ENCODE results near the gene EML6. TPM values are rescaled to one million over a fixed set of nuclear protein-coding genes. Genes with fewer than 3 reads are reported as not detected.
A peak's percentile ranks its signal among the peaks of the same experiment; 100 is the strongest.

The EML6 gene
- total RNA-seq, 2 experiments from 2014 or later = 0.78 to 1.3 TPM

DNA sequence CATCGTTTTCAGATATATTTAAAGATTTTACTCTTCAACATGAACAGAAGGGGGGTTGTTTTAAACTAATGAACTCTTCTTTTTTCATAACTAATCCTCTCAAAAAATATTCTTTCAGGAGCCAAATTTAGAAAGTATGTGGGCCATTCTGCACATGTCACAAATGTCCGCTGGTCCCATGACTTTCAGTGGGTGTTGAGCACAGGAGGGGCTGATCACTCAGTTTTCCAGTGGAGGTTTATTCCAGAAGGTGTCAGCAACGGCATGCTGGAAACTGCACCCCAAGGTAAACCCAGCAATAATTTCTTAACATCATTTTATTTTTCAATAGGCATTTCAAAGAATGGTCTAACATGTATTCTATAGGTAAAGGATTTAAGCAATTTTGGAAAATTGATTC is 136.0 kb downstream of the EML6 start:
- ChIA-PET CTCF (interaction anchor here (1.3 kb wide), 1 partner anchor 17 kb away, joined by 3 read pairs; no protein-coding TSS in a partner anchor), POLR2A (no interaction called here)
- no peak overlapping the region for H3K27ac Mint-ChIP-seq
- no peaks in the 10 kb centered on the region for H3K36me3 Mint-ChIP-seq (ENCODE audit: low read depth)
- peaks cover 5% of the 10 kb centered on the region for H3K27me3 Mint-ChIP-seq (ENCODE audit: low read depth)
- H3K4me1 Mint-ChIP-seq (ENCODE audit: low read depth) = no peaks in the 10 kb centered on the region
- no peak for ATAC-seq
- H3K9me3 Mint-ChIP-seq (ENCODE audit: insufficient read depth) = no peaks in the 10 kb centered on the region
- no peak for DNase-seq
- H3K4me3 Mint-ChIP-seq = no peak overlapping the region

DNA sequence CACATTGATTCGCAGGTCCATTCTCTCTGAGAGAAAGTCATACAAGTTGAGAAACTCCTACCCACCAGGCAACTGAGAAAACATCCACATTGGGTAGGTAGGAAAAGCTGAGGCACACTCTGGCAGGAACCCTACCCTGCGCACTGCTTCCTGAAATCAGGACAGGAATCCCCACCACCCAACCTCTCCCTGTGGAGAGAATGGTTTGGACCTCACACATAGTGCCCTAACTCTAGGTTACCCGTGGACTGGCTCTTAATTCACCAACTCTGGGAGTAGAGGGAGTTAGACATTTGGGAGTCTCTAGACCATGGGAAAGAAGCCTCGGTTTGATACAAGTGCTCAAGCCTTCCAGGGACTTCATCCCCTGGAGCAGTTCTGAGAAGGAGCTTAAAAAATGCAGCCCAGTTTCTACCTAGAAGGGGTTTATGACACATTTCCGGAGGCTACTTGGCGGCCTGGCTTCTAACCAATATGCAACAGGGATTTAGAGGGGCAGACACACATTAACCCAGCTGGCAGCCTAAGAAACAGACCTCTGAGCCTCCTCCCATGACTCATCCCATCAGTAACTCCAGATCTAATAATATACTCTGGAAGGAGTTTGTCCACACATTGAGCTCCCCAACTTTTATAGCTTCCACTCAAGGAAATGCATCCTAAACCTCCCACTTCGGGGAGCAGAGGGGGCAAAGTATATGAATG is 136.7 kb downstream of the EML6 start:
- H3K36me3 Mint-ChIP-seq (ENCODE audit: low read depth) = no peaks in the 10 kb centered on the region
- ATAC-seq (no peak), DNase-seq (no peak)
- ChIA-PET POLR2A (interaction anchor here (0.9 kb wide), 1 partner anchor 16 kb away, joined by 3 read pairs; no protein-coding TSS in a partner anchor), CTCF (interaction anchor here (1.3 kb wide), 1 partner anchor 17 kb away, joined by 3 read pairs; no protein-coding TSS in a partner anchor)
- no peak overlapping the region for H3K4me3 Mint-ChIP-seq
- H3K4me1 Mint-ChIP-seq (ENCODE audit: low read depth) = no peaks in the 10 kb centered on the region
- peaks cover 5% of the 10 kb centered on the region for H3K27me3 Mint-ChIP-seq (ENCODE audit: low read depth)
- no peaks in the 10 kb centered on the region for H3K9me3 Mint-ChIP-seq (ENCODE audit: insufficient read depth)
- H3K27ac Mint-ChIP-seq = no peak overlapping the region

DNA sequence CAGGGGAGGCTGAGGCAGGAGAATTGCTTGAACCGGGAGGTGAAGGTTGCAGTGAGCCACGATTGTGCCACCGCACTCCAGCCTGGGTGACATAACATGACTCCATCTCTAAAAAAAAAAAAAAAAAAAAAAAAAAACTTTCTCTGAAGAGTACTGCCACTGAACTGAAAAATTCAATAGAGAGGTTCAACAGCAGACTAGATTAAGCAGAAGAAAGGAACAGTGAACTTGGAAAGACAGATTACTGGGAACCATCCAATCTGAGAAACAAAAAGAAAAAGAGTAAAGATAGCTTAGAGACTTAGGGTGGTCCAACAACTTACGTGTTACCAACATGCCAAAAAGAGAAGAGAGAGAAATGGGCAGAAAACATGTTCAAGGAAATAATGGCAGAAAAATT is 138.8 kb downstream of the EML6 start:
- peaks cover 6% of the 10 kb centered on the region for H3K4me1 Mint-ChIP-seq (ENCODE audit: low read depth)
- ATAC-seq (no peak), DNase-seq (no peak)
- no peak overlapping the region for H3K27ac Mint-ChIP-seq
- no peak overlapping the region for H3K4me3 Mint-ChIP-seq
- no peaks in the 10 kb centered on the region for H3K27me3 Mint-ChIP-seq (ENCODE audit: low read depth)
- ChIA-PET CTCF (no interaction called here), POLR2A (no interaction called here)
- no peaks in the 10 kb centered on the region for H3K36me3 Mint-ChIP-seq (ENCODE audit: low read depth)
- no peaks in the 10 kb centered on the region for H3K9me3 Mint-ChIP-seq (ENCODE audit: insufficient read depth)

DNA sequence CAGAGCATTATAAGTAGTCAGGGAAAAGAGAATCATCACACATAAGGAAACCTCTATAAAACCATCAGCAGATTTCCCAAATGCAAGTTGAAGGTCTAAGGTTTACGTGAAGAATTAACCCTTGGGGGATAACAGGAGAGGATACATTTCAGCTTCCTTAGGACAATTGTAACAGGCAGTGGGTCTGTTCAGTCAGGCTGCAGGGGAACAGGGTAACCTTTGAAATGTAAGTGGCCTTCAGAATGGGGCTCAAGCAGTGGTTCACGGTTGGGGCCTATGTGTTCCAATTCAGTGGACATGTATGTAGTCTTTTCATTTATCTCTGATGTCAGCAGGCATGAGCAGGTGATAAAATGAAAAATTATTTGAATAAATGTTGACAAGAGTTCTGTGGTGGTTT is 139.3 kb downstream of the EML6 start:
- ATAC-seq (no peak), DNase-seq (no peak)
- Mint-ChIP-seq H3K9me3 (ENCODE audit: insufficient read depth) (no peaks in the 10 kb centered on the region), H3K27ac (no peak overlapping the region), H3K27me3 (ENCODE audit: low read depth) (no peaks in the 10 kb centered on the region), H3K4me3 (no peak overlapping the region), H3K4me1 (ENCODE audit: low read depth) (peaks cover 12% of the 10 kb centered on the region), H3K36me3 (ENCODE audit: low read depth) (no peaks in the 10 kb centered on the region)
- ChIA-PET CTCF (no interaction called here), POLR2A (no interaction called here)

DNA sequence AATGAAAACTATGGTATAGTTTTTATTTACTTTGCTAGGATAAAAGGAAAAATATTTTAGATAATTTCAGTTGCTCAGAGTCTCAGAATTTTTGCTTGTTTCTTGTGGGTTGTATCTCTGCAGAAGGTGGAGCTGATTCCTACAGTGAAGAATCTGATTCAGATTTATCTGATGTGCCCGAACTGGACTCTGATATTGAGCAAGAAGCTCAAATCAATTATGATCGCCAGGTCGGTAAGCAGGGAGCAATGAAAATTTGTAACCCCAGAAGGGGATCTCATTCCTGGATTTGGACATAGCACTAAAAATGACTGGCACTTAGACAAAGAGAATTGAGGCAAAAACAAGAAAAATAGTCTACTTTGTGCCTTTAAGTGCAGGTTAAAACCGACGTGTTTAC is 140.2 kb downstream of the EML6 start:
- H3K9me3 Mint-ChIP-seq (ENCODE audit: insufficient read depth) = no peaks in the 10 kb centered on the region
- H3K27me3 Mint-ChIP-seq (ENCODE audit: low read depth) = no peaks in the 10 kb centered on the region
- ATAC-seq = no peak
- POLR2A ChIA-PET = no interaction called here
- no peak for DNase-seq
- CTCF ChIA-PET = interaction anchor here (1.2 kb wide), 1 partner anchor 18 kb away, joined by 3 read pairs; no protein-coding TSS in a partner anchor
- H3K4me1 Mint-ChIP-seq (ENCODE audit: low read depth) = peaks cover 13% of the 10 kb centered on the region
- H3K4me3 Mint-ChIP-seq = no peak overlapping the region
- no peak overlapping the region for H3K27ac Mint-ChIP-seq
- no peaks in the 10 kb centered on the region for H3K36me3 Mint-ChIP-seq (ENCODE audit: low read depth)

DNA sequence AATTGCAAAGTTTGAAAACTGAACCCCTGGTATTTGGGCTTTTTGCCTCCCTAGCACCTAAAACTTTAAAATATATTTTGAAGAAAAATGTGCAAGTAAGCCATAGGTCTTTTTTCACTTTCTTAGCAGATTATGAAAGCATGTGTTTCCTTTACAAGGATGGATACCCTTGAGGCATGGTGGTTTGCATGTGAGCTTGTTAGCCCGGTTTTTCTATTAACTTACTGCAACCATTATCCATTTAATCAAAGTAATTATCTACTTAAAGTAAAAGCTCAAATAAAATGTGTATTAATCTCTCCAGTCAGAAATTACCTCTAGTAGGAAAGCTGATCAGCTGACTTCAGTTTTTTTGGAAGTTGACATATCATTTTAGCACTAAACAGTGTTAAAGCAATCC is 140.6 kb downstream of the EML6 start:
- Mint-ChIP-seq H3K4me3 (no peak overlapping the region), H3K9me3 (ENCODE audit: insufficient read depth) (no peaks in the 10 kb centered on the region), H3K36me3 (ENCODE audit: low read depth) (no peaks in the 10 kb centered on the region), H3K27ac (no peak overlapping the region), H3K4me1 (ENCODE audit: low read depth) (peaks cover 13% of the 10 kb centered on the region), H3K27me3 (ENCODE audit: low read depth) (no peaks in the 10 kb centered on the region)
- no peak for ATAC-seq
- CTCF ChIA-PET = interaction anchor here (1.2 kb wide), 1 partner anchor 18 kb away, joined by 3 read pairs; no protein-coding TSS in a partner anchor
- POLR2A ChIA-PET = no interaction called here
- no peak for DNase-seq

DNA sequence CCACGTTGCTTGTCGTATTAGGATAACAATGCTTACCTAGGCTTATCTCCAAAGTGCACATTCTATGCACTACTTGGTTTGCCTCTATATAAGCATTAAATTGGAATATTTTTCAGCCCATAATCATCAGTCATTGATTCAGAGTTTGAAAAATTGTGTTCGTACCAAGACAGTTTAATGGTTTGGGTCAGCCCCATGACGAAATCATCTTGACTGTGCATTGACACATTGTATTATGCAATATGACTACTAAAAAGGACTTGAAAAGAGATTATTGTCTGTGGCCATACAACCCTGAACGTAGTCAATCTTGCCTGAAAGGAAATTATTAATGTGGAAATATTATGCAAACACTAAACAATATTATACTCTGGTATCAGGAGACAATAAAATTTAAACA is 141.3 kb downstream of the EML6 start:
- Mint-ChIP-seq H3K4me1 (ENCODE audit: low read depth) (peaks cover 13% of the 10 kb centered on the region), H3K27me3 (ENCODE audit: low read depth) (no peaks in the 10 kb centered on the region), H3K4me3 (no peak overlapping the region), H3K36me3 (ENCODE audit: low read depth) (no peaks in the 10 kb centered on the region), H3K9me3 (ENCODE audit: insufficient read depth) (no peaks in the 10 kb centered on the region), H3K27ac (no peak overlapping the region)
- POLR2A ChIA-PET = no interaction called here
- no peak for DNase-seq
- CTCF ChIA-PET = no interaction called here
- ATAC-seq = no peak

DNA sequence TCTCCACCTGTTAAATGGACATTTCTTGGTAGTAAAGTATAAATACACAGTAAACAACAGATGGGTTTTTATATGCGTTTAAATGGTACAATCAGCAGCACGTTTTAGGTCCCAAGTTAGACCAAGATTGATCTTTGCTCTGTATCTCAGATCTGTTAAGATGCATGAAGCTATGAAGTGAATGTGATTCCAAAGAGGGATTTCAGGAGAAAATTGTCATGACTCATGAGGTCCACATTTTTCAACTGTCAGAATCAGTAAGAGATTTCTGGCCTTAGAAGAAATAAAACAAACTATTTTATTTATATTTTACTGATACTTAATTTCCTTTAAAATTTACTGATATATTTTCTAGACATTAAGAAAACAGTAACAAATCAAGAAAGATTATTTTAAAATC is 142.7 kb downstream of the EML6 start:
- no peaks in the 10 kb centered on the region for H3K9me3 Mint-ChIP-seq (ENCODE audit: insufficient read depth)
- DNase-seq (no peak), ATAC-seq (no peak)
- no peaks in the 10 kb centered on the region for H3K36me3 Mint-ChIP-seq (ENCODE audit: low read depth)
- H3K27ac Mint-ChIP-seq = no peak overlapping the region
- no peaks in the 10 kb centered on the region for H3K27me3 Mint-ChIP-seq (ENCODE audit: low read depth)
- H3K4me3 Mint-ChIP-seq = no peak overlapping the region
- CTCF ChIA-PET = interaction anchor here (1.0 kb wide), 1 partner anchor 28 kb away, joined by 3 read pairs; no protein-coding TSS in a partner anchor
- H3K4me1 Mint-ChIP-seq (ENCODE audit: low read depth) = peaks cover 13% of the 10 kb centered on the region
- POLR2A ChIA-PET = no interaction called here

DNA sequence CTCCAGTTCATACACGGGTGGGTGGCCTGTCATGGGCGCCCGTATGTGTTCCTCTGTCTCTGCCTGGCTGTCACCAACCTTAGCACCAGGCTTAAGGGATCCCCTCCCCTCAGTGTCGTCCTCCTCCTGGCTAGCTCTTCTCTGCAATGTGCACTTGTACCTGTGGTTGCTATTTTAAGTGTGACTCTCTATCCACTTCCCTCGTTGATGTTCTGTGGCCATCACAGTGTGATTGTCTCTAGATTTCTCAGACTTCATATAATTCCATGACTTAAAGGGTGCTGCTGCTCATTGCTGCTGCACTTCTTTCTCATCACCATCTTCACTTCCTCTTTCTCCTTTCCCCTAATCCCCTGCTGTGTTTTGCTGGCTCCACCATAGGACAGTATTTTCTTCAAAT is 143.4 kb downstream of the EML6 start:
- DNase-seq (no peak), ATAC-seq (peak; percentile 64)
- no peaks in the 10 kb centered on the region for H3K9me3 Mint-ChIP-seq (ENCODE audit: insufficient read depth)
- ChIA-PET POLR2A (no interaction called here), CTCF (no interaction called here)
- no peaks in the 10 kb centered on the region for H3K36me3 Mint-ChIP-seq (ENCODE audit: low read depth)
- no peaks in the 10 kb centered on the region for H3K27me3 Mint-ChIP-seq (ENCODE audit: low read depth)
- H3K4me1 Mint-ChIP-seq (ENCODE audit: low read depth) = peaks cover 13% of the 10 kb centered on the region
- no peak overlapping the region for H3K4me3 Mint-ChIP-seq
- H3K27ac Mint-ChIP-seq = no peak overlapping the region

DNA sequence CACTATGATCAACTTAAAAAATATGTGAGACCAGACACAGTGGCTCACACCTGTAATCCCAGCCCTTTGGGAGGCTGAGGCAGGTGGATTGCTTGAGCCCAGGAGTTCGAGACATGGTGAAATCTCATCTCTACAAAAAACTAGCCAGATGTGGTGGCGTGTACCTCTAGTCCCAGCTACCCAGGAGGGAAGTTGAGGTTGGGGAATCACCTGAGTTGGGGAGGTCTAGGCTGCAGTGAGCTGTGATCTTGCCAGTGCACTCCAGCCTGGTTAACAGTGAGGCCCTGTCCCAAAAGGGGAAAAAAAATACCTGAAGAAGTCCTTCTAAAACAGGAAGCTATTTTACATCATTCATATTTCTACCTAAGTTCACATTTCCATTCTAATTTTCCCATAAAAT is 144.0 kb downstream of the EML6 start:
- no peak overlapping the region for H3K4me3 Mint-ChIP-seq
- POLR2A ChIA-PET = no interaction called here
- no peak overlapping the region for H3K27ac Mint-ChIP-seq
- CTCF ChIA-PET = no interaction called here
- no peaks in the 10 kb centered on the region for H3K9me3 Mint-ChIP-seq (ENCODE audit: insufficient read depth)
- H3K27me3 Mint-ChIP-seq (ENCODE audit: low read depth) = no peaks in the 10 kb centered on the region
- peaks cover 13% of the 10 kb centered on the region for H3K4me1 Mint-ChIP-seq (ENCODE audit: low read depth)
- H3K36me3 Mint-ChIP-seq (ENCODE audit: low read depth) = no peaks in the 10 kb centered on the region
- DNase-seq (no peak), ATAC-seq (no peak)

DNA sequence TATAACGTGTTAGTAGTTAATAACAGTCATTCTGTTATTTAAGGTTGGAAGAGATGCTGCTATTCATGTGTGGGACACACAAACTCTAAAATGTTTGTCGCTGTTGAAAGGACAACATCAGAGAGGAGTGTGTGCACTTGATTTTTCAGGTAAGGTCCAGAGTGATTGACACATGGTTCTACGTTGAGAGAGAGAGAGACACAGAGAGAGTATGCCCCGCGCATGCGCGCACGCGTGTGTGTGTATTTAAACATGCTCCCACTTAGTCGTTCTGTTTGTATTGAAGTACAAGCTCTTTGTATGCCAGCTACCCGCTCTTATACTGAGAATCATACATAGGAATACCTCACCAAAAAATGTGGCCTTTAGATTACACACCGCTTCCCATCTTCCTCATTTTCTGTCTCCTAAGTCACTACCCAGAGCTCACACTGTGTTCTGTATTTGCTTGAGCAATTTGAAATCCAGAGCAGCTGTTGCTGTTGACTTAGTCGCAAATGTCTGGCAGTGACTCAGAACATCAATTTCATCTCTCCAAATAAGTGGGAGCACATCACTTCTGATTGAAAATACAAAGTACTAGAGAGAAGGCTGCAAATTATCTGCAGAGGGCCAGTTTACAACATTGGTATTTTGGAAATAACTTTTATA is 148.1 kb downstream of the EML6 start:
- H3K27me3 Mint-ChIP-seq (ENCODE audit: low read depth) = no peaks in the 10 kb centered on the region
- H3K4me1 Mint-ChIP-seq (ENCODE audit: low read depth) = peaks cover 13% of the 10 kb centered on the region
- no peak overlapping the region for H3K27ac Mint-ChIP-seq
- CTCF ChIA-PET = no interaction called here
- no peaks in the 10 kb centered on the region for H3K36me3 Mint-ChIP-seq (ENCODE audit: low read depth)
- DNase-seq = no peak
- no peak for ATAC-seq
- no peak overlapping the region for H3K4me3 Mint-ChIP-seq
- H3K9me3 Mint-ChIP-seq (ENCODE audit: insufficient read depth) = no peaks in the 10 kb centered on the region
- POLR2A ChIA-PET = no interaction called here

DNA sequence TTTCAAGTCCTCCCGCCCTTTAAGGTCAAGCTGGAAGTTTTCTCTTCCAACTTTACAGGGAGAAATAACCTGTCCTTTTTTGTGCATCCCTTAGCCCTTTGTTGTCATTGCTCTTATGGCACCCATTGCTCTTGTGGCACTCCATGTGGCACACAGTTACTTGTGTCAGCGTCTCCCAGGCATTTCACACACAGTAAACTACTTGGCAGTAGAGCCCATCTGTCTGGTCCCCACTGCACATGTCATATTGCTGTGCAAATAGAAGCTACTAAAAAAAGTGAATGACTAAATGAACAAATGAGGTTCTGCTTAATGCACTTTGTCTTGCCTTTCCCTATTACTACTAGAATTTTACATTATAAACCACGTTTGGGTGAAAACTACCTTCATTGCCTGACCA is 149.3 kb downstream of the EML6 start:
- Mint-ChIP-seq H3K4me3 (no peak overlapping the region), H3K9me3 (ENCODE audit: insufficient read depth) (no peaks in the 10 kb centered on the region), H3K4me1 (ENCODE audit: low read depth) (peaks cover under 1% of the 10 kb centered on the region), H3K36me3 (ENCODE audit: low read depth) (no peaks in the 10 kb centered on the region), H3K27me3 (ENCODE audit: low read depth) (no peaks in the 10 kb centered on the region), H3K27ac (no peak overlapping the region)
- ATAC-seq (no peak), DNase-seq (no peak)
- POLR2A ChIA-PET = no interaction called here
- CTCF ChIA-PET = no interaction called here

All from activated CD8-positive, alpha-beta T cell treated with anti-CD3 and anti-CD28 coated beads, Interleukin-2, amount 10 ng/mL, durations not matched to agents 7 days and 5 days (primary cell).